ENCODE results near the gene CHST2. TPM values are rescaled to one million over a fixed set of nuclear protein-coding genes. Genes with fewer than 3 reads are reported as not detected.
A peak's percentile ranks its signal among the peaks of the same experiment; 100 is the strongest.
"Not testable (repeated sequence)": the region's sequence is repeated elsewhere in the genome, so short reads cannot be mapped to it uniquely, and the experiment has no call there.

The CHST2 gene, protein sequence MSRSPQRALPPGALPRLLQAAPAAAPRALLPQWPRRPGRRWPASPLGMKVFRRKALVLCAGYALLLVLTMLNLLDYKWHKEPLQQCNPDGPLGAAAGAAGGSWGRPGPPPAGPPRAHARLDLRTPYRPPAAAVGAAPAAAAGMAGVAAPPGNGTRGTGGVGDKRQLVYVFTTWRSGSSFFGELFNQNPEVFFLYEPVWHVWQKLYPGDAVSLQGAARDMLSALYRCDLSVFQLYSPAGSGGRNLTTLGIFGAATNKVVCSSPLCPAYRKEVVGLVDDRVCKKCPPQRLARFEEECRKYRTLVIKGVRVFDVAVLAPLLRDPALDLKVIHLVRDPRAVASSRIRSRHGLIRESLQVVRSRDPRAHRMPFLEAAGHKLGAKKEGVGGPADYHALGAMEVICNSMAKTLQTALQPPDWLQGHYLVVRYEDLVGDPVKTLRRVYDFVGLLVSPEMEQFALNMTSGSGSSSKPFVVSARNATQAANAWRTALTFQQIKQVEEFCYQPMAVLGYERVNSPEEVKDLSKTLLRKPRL
- total RNA-seq, result 1 to 10 TPM; 6.0 to 6.9 TPM

DNA sequence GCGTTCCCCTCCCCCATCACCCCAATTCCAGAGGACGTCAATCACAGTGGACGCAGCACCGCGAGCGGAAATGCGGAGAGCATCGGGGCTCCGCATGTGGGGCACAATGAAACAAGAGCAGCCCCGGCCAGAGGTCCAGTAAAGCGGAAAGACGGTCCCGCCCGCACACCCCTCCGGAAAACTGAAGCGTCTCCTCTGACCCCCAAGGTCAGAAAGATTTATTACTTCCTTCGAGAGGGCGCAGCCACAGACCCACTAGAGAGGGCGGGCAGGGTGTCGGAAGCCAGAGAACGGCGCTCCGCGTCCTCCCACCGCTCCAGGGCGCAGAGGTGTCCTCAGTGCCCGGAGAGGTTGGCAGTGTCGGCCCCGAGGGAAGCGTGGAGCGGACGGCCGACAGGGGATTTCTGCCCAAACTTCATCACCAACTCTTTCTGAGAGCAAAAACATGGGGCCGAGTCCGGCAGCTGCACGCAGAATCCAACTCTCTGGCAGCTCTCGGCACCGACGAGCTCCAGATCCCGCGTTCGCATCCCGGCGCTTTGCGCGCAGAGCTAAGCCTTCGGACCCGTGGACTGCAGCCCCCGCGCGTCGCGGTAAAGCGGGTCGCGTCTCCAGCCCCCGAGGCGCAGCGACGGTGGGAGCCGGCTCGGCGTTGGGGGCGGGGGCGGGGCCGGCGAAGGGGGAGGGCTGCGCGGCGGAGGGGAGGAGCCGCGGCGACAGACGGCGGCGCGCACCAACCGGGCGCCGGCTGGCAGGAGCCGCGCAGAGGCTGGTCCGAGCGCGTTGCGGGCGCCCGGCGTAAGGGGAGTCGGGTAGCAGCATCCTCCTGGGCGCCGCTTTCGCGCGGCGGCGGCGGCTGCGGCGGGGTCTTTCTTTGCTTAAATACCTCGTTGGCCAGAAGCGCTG is at the start of gene CHST2:
TSS of gene CHST2 (plus strand) at position 763 of the 906 bp plus-strand sequence. CDS start 1,046 bp downstream, outside the sequence.
- Mint-ChIP-seq H3K4me1 (ENCODE audit: low read depth) (peaks cover 29% of the 10 kb centered on the region), H3K27ac (peak within 1 kb of the TSS; percentile 68), H3K27me3 (peaks cover 5% of the 10 kb centered on the region), H3K4me3 (peak within 1 kb of the TSS; percentile 87), H3K36me3 (ENCODE audit: low read depth) (peaks cover 4% of the 10 kb centered on the region), H3K9me3 (no peaks in the 10 kb centered on the region)
- POLR2A ChIA-PET, result interaction anchor here (1.0 kb wide), 2 partner anchors 13 to 52 kb away, joined by 3 to 4 read pairs; no protein-coding TSS in a partner anchor
- CTCF ChIA-PET, result interaction anchor here (0.8 to 2.5 kb wide), 4 partner anchors 61 to 555 kb away, joined by 3 to 23 read pairs (median 4); no protein-coding TSS in a partner anchor
- ATAC-seq (peak; percentile 84), DNase-seq (peak; percentile 76)
- intact Hi-C loops (cut with micrococcal nuclease), result no loop called here
- TF ChIP-seq, protein P1, sequence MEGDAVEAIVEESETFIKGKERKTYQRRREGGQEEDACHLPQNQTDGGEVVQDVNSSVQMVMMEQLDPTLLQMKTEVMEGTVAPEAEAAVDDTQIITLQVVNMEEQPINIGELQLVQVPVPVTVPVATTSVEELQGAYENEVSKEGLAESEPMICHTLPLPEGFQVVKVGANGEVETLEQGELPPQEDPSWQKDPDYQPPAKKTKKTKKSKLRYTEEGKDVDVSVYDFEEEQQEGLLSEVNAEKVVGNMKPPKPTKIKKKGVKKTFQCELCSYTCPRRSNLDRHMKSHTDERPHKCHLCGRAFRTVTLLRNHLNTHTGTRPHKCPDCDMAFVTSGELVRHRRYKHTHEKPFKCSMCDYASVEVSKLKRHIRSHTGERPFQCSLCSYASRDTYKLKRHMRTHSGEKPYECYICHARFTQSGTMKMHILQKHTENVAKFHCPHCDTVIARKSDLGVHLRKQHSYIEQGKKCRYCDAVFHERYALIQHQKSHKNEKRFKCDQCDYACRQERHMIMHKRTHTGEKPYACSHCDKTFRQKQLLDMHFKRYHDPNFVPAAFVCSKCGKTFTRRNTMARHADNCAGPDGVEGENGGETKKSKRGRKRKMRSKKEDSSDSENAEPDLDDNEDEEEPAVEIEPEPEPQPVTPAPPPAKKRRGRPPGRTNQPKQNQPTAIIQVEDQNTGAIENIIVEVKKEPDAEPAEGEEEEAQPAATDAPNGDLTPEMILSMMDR (IDR thresholded peaks at IDR 0.05), result no peak

DNA sequence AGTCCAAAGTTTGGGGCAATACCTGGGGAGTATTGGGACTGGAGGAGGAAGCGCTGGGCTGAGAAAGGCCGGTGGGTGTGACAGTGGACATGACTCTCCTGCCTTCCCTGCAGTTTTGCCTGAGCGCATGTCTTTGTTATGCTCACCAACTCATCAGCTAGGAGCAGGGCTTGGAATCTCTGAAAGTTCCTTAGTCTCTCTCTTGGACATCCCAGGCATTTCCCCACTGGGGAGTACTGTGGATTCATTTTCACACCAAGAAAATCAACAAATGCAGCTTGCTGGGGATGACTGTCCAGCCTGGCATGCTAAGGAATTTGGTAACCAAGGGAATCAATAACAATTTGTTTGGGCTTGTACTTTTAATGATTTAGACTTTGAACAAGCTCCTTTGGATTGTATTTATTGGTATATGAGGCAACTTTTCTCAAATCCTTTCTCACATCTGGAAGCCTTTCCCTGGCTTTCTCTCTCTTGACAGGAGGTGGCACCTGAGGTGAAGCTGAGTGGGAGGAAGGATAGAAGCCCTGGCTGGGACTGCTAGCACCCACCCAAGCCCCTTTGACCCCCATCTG is 48.5 kb upstream of the CHST2 start:
- no peak overlapping the region for H3K27ac Mint-ChIP-seq
- intact Hi-C loops (cut with micrococcal nuclease), result no loop called here
- H3K36me3 Mint-ChIP-seq (ENCODE audit: low read depth), result no peaks in the 10 kb centered on the region
- ChIA-PET POLR2A (no interaction called here), CTCF (interaction anchor here (1.6 kb wide), 1 partner anchor 8 kb away, joined by 3 read pairs; no protein-coding TSS in a partner anchor)
- H3K4me3 Mint-ChIP-seq, result no peak overlapping the region
- TF ChIP-seq, protein P1 (IDR thresholded peaks at IDR 0.05), result no peak
- no peaks in the 10 kb centered on the region for H3K9me3 Mint-ChIP-seq
- ATAC-seq (no peak), DNase-seq (no peak)
- no peaks in the 10 kb centered on the region for H3K4me1 Mint-ChIP-seq (ENCODE audit: low read depth)
- H3K27me3 Mint-ChIP-seq, result no peaks in the 10 kb centered on the region

DNA sequence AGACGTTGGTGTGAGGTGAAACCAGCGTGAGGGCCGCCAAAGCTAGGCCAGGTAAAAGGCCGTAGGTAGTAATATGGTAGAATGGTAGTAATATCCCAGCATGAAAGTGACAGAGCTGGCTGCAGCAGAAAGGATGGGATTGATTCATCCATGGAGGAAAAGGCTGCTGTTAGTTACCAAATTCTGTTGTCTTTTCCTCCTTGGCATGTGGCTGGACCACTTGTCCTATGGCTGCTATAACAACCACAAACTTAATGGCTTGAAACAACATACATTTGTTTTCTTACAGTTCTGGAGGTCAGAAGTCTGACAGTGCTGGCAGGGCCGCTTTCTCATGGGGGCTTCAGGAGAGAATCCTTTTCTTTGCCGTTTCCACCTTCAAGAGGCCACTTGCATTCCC is 47.8 kb upstream of the CHST2 start:
- Mint-ChIP-seq H3K4me3 (no peak overlapping the region), H3K36me3 (ENCODE audit: low read depth) (no peaks in the 10 kb centered on the region), H3K27me3 (no peaks in the 10 kb centered on the region), H3K4me1 (ENCODE audit: low read depth) (no peaks in the 10 kb centered on the region), H3K27ac (no peak overlapping the region), H3K9me3 (no peaks in the 10 kb centered on the region)
- DNase-seq (no peak), ATAC-seq (no peak)
- intact Hi-C loops (cut with micrococcal nuclease), result no loop called here
- CTCF ChIA-PET, result no interaction called here
- POLR2A ChIA-PET, result interaction anchor here (0.9 kb wide), 1 partner anchor 9 kb away, joined by 3 read pairs; no protein-coding TSS in a partner anchor
- TF ChIP-seq, protein P1 (IDR thresholded peaks at IDR 0.05), result no peak

DNA sequence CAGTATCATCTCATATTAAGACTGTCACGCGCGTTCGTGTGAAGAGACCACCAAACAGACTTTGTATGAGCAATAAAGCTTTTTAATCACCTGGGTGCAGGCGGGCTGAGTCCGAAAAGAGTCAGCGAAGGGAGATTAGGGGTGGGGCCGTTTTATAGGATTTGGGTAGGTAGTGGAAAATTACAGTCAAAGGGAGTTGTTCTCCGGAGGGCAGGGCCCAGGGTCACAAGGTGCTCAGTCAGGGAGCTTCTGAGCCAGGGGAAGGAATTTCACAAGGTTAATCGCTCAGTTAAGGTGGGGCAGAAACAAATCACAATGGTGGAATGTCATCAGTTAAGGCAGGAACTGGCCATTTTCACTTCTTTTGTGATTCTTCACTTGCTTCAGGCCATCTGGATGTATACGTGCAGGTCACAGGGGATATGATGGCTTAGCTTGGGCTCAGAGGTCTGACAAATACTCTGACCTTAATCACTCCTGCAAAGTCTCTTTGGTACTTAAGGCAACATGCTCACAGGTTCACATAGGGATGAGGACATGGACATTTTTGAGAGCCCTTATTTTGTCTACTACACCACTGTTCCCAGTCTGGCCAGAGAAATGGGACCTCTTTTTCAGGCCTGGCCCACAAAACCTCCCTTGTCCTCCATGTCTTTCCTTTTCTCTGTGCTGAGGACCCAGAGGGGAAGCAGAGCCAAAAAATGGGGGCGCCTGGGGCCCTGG is 47.1 kb upstream of the CHST2 start:
- CTCF ChIA-PET; H3K4me3 Mint-ChIP-seq; ATAC-seq; H3K36me3 Mint-ChIP-seq (ENCODE audit: low read depth); intact Hi-C loops (cut with micrococcal nuclease); H3K4me1 Mint-ChIP-seq (ENCODE audit: low read depth); H3K27me3 Mint-ChIP-seq; H3K9me3 Mint-ChIP-seq; H3K27ac Mint-ChIP-seq; DNase-seq: not testable (repeated sequence)
- POLR2A ChIA-PET, result interaction anchor here (0.9 kb wide), 1 partner anchor 9 kb away, joined by 3 read pairs; no protein-coding TSS in a partner anchor

DNA sequence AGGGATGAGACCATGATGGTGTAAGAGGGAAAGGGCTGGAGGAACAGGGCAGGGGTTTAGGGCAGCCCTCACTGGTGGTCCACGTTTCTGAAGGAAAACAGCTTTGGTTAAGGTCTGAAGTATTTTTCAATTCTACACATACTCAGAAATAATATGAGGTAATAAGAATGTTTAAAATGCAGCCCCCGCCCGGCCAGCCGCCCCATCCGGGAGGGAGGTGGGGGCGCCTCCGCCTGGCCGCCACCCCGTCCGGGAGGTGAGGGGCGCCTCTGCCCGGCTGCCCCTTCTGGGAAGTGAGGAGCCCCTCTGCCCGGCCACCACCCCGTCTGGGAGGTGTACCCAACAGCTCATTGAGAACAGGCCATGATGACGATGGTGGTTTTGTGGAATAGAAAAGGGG is 46.0 kb upstream of the CHST2 start:
- DNase-seq; ATAC-seq; H3K27me3 Mint-ChIP-seq; H3K4me1 Mint-ChIP-seq (ENCODE audit: low read depth); H3K27ac Mint-ChIP-seq; intact Hi-C loops (cut with micrococcal nuclease); H3K9me3 Mint-ChIP-seq; H3K4me3 Mint-ChIP-seq; H3K36me3 Mint-ChIP-seq (ENCODE audit: low read depth); CTCF ChIA-PET; POLR2A ChIA-PET: not testable (repeated sequence)

DNA sequence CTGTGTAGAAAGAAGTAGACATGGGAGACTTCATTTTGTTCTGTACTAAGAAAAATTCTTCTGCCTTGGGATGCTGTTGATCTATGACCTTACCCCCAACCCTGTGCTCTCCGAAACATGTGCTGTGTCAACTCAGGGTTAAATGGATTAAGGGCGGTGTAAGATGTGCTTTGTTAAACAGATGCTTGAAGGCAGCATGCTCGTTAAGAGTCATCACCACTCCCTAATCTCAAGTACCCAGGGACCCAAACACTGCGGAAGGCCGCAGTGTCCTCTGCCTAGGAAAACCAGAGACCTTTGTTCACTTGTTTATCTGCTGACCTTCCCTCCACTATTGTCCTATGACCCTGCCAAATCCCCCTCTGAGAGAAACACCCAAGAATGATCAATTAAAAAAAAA is 45.6 kb upstream of the CHST2 start:
- H3K4me3 Mint-ChIP-seq; ATAC-seq; DNase-seq; H3K27ac Mint-ChIP-seq; CTCF ChIA-PET; H3K9me3 Mint-ChIP-seq; H3K27me3 Mint-ChIP-seq; H3K4me1 Mint-ChIP-seq (ENCODE audit: low read depth); H3K36me3 Mint-ChIP-seq (ENCODE audit: low read depth); intact Hi-C loops (cut with micrococcal nuclease): not testable (repeated sequence)
- POLR2A ChIA-PET, result interaction anchor here (0.7 kb wide), 1 partner anchor 32 kb away, joined by 4 read pairs; no protein-coding TSS in a partner anchor
